Breast epithelium (tissue), 4 donors: ENCODE data around the gene FLII. TPM values are rescaled to one million over a fixed set of nuclear protein-coding genes. Genes with fewer than 3 reads are reported as not detected.

Experiments
- DNase-seq, 2 donors: peaks; one replicate each; pipeline ENCODE4 v3.0.0-alpha.2; 2019; ENCODE audit warnings: low spot score in 2 of 2
- H3K27ac ChIP-seq, 2 donors: fragments of 200-600 bp; sonication (generic) in 1 of 2; one replicate each; pipeline ENCODE4 v1.5.1; 2016 to 2019; ENCODE audit warnings: mild to moderate bottlenecking in 1 of 2
- H3K27me3 ChIP-seq, 2 donors: fragments of 200-600 bp; sonication (generic) in 1 of 2; one replicate each; pipeline versions ENCODE4 v1.5.1 to v1.6.0; 2017 to 2019; ENCODE audit warnings: control low read depth in 1 of 2, mild to moderate bottlenecking in 1 of 2
- H3K36me3 ChIP-seq: fragments of 200-600 bp; one replicate; pipeline ENCODE4 v1.5.1; 2019
- H3K4me1 ChIP-seq, 2 donors: fragments of 200-600 bp; sonication (generic); one replicate each; pipeline ENCODE4 v1.5.1; 2016 to 2019; ENCODE audit warnings: control low read depth in 1 of 2
- H3K4me3 ChIP-seq, 3 donors: fragments of 200-600 bp; sonication (generic); 1 replicate in 2 of 3; 2 replicates in 1 of 3; pipeline ENCODE4 v1.5.1; 2016 to 2019; ENCODE audit warnings: mild to moderate bottlenecking in 3 of 3, moderate library complexity in 2 of 3
- H3K9me3 ChIP-seq, 2 donors: fragments of 200-600 bp; sonication (generic) in 1 of 2; one replicate each; pipeline ENCODE4 v1.5.1; 2016 to 2019; ENCODE audit warnings: control low read depth in 1 of 2
- POLR2A ChIP-seq: fragments of 450-650 bp; IDR thresholded peaks from one replicate; pipeline ENCODE4 v1.6.1; 2016; ENCODE audit warnings: antibody characterized with exemption, mild to moderate bottlenecking, moderate library complexity
- POLR2AphosphoS5 ChIP-seq, 3 donors: sonication (generic); formaldehyde crosslinking; IDR thresholded peaks; one replicate each; pipeline ENCODE4 v1.6.1; 2017; ENCODE audit warnings: antibody characterized with exemption in 3 of 3
- intact Hi-C: fragments of 100-400 bp; cut with DNase I; formaldehyde crosslinking; loops from one replicate; pipeline ENCODE4 v1.15.1; 2023; ENCODE audit warnings: low total_unique reads
- total RNA-seq, 3 donors: library from RNA; depleted of rRNA; stranded (reverse); fragments of >200 nt; gene quantifications; one replicate each; pipeline ENCODE4 v1.1.0, GENCODE V29; 2016
- TF ChIP-seq, protein P1 (sequence below), 3 donors: fragments of 450-650 bp; IDR thresholded peaks; one replicate each; pipeline ENCODE4 v1.5.1; 2016 to 2017; ENCODE audit warnings: antibody characterized with exemption in 3 of 3, mild to moderate bottlenecking in 3 of 3, moderate library complexity in 3 of 3

FLII gene
- total RNA-seq, 3 donors from 2014 or later = 235 to 298 (median 293) TPM

DNA sequence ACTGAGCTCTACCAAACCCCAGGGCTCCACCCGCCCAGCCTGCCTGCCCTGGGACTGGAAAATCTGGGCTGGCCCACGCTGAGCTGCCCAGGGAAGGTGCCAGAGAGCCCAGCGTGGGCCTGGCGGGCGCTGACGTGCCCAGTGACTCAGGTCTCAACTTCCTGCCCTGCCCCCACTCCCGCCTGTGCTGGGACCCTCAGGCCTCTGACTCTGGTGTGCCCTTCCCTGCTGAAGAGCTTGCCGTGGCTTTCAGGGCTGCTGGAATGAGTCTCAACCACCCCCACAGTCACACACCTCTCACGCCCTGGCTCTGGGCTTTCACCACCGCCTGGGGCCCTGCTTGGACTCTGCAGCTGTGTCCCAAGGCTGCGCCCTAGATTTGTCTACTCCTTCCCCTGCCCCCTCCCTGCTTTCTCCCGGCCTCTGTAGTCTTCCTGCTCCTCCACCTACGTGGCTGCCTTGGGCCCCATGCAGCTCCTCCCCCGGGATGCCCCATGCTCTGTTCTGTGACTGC, 22.7 kb downstream of the FLII start:
- no peak for TF ChIP-seq POLR2AphosphoS5 (IDR thresholded peaks at IDR 0.05)
- TF ChIP-seq, protein P1, sequence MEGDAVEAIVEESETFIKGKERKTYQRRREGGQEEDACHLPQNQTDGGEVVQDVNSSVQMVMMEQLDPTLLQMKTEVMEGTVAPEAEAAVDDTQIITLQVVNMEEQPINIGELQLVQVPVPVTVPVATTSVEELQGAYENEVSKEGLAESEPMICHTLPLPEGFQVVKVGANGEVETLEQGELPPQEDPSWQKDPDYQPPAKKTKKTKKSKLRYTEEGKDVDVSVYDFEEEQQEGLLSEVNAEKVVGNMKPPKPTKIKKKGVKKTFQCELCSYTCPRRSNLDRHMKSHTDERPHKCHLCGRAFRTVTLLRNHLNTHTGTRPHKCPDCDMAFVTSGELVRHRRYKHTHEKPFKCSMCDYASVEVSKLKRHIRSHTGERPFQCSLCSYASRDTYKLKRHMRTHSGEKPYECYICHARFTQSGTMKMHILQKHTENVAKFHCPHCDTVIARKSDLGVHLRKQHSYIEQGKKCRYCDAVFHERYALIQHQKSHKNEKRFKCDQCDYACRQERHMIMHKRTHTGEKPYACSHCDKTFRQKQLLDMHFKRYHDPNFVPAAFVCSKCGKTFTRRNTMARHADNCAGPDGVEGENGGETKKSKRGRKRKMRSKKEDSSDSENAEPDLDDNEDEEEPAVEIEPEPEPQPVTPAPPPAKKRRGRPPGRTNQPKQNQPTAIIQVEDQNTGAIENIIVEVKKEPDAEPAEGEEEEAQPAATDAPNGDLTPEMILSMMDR (IDR thresholded peaks at IDR 0.05) = no peak
- no peak for TF ChIP-seq POLR2A
- Histone ChIP-seq H3K4me1 (peaks cover 0 to 6% of the 10 kb centered on the region in 2 donors), H3K36me3 (no peaks in the 10 kb centered on the region), H3K27me3 (no peaks in the 10 kb centered on the region), H3K4me3 (no peak overlapping the region), H3K27ac (peak overlapping the region; percentile 83 to 89), H3K9me3 (no peaks in the 10 kb centered on the region)
- peak in 1 of 2 donors; percentile 61 for DNase-seq
- intact Hi-C loops = no loop called here

DNA sequence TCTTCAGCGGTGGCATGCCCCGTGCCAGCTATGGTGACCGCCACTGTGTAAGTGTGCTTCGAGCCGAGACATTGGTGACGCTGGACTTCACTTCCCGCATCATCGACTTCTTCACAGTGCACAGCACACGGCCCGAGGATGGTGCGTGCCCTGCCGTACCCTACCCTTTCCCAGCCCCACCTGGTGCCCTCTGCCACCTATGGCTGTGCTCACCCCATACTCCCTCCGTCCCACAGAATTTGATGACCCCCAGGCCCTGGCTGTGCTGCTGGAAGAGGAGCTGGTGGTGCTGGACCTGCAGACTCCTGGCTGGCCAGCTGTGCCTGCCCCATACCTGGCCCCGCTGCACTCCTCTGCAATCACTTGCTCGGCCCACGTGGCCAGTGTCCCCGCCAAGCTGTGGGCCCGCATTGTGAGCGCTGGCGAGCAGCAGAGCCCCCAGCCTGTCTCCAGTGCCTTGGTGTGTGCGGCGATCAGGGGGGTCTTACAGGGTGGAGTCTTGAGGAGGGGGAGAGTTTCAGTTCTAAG, 23.6 kb downstream of the FLII start:
- Histone ChIP-seq H3K4me3 (no peak overlapping the region), H3K27me3 (no peaks in the 10 kb centered on the region), H3K9me3 (no peaks in the 10 kb centered on the region), H3K27ac (peak overlapping the region; percentile 83 to 89), H3K36me3 (no peaks in the 10 kb centered on the region), H3K4me1 (peaks cover 0 to 6% of the 10 kb centered on the region in 2 donors)
- TF ChIP-seq, protein P1 (IDR thresholded peaks at IDR 0.05) = no peak
- TF ChIP-seq POLR2AphosphoS5 (IDR thresholded peaks at IDR 0.05) (no peak), POLR2A (no peak)
- no peak for DNase-seq
- intact Hi-C loops = no loop called here

DNA sequence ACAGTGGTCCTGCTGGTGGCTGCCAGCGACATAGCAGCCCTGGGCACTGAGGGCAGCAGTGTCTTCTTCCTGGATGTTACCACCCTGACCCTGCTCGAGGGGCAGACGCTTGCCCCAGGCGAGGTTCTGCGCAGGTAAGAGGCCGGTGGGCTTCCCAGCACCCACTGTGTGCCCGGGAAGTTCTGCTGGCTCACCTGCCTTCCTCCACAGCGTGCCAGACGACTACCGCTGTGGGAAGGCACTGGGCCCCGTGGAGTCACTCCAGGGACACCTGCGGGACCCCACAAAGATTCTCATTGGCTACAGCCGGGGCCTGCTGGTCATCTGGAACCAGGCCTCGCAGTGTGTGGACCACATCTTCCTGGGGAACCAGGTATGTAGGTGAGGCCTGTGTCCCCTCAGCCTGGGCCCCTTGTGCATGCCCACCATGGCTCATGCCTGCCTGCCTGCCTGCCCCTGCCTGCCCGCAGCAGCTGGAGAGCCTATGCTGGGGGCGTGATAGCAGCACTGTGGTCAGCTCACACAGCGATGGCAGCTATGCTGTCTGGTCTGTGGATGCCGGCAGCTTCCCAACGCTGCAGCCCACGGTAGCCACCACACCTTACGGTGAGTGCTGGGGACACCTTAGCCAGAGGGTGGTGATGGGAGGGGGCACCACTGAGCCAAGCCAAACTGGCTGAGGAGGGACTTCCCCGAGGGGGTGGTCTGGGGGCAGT, 24.6 kb downstream of the FLII start:
- H3K4me1 ChIP-seq = peaks cover 0 to 6% of the 10 kb centered on the region in 2 donors
- H3K9me3 ChIP-seq = no peaks in the 10 kb centered on the region
- H3K36me3 ChIP-seq = no peaks in the 10 kb centered on the region
- H3K27me3 ChIP-seq = no peaks in the 10 kb centered on the region
- intact Hi-C loops = no loop called here
- no peak overlapping the region for H3K4me3 ChIP-seq
- no peak for TF ChIP-seq POLR2A
- no peak for TF ChIP-seq POLR2AphosphoS5 (IDR thresholded peaks at IDR 0.05)
- TF ChIP-seq, protein P1 (IDR thresholded peaks at IDR 0.05) = no peak
- H3K27ac ChIP-seq = no peak overlapping the region
- DNase-seq = no peak

DNA sequence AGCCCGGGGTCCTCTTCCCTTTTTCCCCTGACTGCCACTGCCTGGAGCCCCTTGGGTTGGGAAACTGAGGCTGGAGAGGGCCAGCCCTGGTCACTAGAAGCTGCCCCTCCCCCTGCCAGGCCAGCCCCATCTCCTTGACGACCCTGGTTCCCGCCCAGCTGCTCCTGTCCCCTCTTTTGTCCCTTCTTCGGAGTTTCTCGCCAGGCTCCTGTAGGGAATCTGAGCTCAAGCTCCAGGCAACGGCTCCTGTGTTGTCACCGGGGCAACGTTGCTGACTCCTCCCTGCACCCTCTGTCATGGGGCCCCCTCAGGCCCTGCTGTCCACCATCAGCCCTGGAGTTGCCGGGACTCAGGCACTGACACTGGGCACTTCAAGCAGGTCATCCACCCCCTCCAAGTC, 27.4 kb downstream of the FLII start:
- no peak for TF ChIP-seq POLR2AphosphoS5 (IDR thresholded peaks at IDR 0.05)
- TF ChIP-seq, protein P1 (IDR thresholded peaks at IDR 0.05) = no peak
- no peak for TF ChIP-seq POLR2A
- Histone ChIP-seq H3K36me3 (no peaks in the 10 kb centered on the region), H3K9me3 (no peaks in the 10 kb centered on the region), H3K27ac (no peak overlapping the region), H3K4me3 (no peak overlapping the region), H3K4me1 (peaks cover 2 to 6% of the 10 kb centered on the region in 2 donors), H3K27me3 (no peaks in the 10 kb centered on the region)
- DNase-seq = no peak
- intact Hi-C loops = no loop called here
